GM19452 (cell line): ENCODE results near the gene GGT6.

Source experiments
- ATAC-seq: cut with Tn5 transposase; IDR thresholded peaks from one replicate; pipeline ENCODE4 v1.9.1; 2021; ENCODE audit not compliant: unreplicated experiment

Gene GGT6

DNA sequence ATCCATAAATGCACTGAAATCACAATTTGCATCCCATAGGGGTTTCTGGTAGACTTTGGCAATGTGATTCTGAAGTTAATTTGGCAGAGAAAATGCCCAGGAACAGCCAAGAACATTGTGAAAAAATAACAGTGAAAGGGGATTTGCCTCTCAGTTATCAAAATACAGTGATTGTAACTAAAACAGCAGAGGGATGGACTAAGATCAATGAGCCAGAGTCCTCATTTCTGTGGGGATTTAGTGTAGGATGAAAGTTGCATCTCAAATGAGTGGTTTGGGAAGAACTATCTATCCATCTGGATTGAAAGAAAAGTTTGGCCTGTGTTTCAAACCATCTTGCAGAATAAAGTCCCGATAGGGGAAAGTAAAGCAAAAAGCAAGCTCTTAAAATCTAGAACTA, 33.2 kb downstream of the GGT6 start:
- ATAC-seq: no peak

DNA sequence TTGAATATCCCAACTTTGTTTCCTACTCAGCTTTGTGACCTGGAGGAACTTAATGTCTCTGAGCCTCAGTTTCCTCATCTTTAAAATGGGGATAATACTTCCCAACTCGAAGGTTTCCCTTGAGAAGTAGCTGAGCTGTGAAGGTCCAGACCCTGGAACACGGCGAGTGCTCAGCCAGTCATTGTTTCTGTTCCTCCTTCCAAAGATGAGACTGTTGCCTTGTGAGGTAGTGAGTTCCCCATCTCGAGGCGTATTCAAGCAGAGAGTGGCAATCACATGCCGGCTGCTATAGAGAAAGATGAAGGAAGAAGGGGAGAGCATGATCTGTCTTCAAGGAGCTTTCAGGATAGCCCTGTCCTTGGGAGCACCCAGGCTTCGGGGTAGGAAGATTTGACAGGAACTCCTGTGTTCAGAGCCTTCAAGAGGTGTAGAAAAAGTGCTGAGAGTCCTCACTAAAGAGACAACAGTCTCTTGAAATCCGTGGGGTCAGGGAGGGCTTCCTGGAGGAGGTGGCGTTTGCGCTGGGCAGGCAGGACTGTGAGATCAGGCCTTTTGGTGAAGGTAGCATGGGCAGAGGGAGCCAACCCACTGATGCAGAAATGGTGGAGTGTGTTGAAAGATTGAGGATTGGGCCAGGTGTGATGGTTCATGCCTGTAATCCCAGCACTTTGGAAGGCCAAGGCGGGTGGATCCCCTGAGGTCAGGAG, 34.5 kb downstream of the GGT6 start:
- no peak for ATAC-seq

DNA sequence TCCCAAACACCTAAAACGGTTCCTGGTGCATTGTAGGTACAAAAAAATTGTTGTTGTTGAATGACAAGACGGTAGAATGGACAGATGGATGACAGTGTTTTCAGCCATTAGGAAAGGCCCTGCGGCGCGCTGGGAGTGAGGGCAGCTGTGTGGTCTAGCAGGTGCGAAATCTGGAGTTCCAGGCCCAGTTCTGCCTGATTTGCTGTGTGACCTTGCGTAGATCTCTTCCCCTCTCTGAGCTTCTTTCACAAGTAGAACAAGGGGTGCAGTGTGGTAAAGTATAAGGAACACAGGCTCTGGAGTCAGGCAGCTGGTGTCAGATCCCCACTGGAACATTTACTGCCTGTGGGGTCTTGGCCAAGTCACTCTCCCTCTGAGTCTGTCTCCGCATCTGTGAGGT, 36.4 kb downstream of the GGT6 start:
- ATAC-seq: no peak

DNA sequence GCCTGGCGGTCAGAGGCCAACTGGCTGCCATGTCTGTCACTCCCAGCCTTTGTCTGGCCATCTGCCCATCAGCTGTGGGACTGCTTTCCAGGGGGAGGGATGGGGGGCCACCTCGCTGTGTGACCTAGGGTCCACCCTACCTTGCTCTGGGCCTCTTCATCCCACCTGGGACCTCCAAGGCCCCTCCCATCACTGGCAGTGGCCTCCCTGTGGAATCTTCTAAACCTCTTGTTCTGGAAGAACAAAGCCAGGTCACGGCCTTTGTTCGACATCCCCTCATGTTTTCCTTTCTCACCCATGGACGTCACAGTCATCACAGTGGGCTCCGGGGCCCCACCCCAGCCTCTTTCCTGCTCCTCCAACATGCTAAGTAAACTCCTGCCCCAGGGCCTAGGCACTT, 37.7 kb downstream of the GGT6 start:
- no peak for ATAC-seq

DNA sequence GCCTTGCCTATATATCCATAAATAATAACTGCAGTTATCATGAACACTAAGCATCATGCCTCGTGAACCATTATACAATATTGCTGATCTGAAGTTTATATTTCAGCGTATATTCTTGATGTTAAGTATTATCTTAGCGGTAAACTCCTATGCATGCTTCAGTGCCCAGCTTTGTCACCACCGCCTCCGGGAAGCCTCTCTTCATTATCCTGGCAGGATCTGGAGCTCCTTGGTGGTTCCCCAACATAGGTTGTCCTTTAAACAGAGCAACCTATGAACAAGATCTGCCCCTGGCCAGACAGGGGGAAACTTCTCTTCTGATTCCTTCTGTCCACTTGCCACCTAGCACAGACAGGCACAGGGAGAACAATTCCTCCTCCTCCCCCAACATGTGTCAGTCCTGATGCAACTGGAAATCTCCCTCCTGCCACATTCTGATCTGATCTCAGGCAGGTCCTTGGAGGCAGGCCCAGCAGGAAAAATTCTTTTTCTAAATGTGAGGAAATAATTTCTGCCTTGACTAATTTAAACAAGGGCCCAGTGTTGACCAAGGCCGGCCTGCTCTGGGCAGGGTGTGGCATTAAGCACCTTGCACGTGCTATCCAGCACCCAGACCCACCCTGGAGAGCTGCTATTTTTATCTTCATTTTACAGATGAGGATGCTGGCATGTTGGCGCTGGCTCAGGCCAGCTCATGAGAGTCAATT, 39.3 kb downstream of the GGT6 start:
- ATAC-seq: no peak

DNA sequence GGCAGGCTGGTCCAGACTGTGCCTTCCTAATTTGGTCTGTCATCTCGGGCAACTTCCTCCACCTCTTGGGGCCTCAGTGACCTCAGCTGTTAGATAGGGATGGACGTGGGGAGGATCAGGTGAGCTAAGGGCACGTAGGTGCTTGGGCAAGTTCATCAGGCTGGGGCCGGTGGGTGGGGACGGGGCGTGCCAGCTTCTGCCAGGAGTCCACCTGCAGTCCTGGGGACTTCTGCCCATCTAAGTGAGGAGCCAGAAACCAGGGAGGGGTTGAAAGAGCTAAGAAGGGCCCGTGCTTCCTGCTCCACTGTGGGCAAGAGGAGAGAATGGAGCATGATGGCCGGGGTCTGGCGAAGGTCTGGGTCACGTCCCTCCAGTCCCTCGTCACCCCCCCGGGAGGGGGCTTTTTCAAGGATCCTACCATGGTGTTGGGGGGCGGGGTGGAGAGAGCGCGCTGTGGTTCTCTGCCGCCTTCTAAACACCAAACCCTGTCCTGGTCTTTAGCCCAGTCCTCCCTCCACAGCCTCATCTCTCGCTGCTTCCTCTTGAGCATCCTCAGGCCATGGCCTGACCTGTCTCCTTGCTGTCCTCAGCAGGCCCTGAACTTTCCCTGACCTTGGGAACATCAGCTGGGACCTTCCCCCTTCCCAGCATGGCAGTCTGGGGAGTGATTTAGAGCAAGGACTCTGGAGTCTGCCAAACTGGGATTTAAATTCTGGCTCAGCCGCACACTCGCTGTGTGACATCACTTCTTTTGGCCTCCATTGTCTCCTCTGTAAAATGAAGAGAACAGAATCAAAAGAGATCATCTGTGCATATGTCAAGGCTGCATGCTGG, 40.1 kb downstream of the GGT6 start:
- ATAC-seq: no peak

DNA sequence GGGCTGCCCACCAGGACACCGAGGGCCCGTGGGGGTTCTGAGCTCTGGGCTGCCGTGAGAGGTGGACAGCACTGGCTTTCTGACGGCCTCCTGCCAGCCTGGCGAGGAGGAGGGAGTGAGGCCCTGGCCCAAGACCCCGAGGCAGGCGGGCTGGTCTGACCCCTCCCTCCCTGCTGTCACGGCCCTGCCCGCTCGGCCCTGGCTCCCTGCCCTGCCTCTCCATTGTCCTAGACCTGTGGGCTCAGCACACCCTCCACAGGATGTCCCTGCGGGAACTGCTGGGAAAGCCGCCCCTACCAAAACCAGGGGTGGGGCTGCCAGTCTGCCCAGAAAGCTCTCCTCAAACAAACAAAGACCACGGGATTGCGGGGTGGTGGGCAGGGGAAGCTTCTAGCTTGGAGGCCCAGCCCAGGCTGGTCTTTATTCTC, 41.0 kb downstream of the GGT6 start:
- no peak for ATAC-seq

DNA sequence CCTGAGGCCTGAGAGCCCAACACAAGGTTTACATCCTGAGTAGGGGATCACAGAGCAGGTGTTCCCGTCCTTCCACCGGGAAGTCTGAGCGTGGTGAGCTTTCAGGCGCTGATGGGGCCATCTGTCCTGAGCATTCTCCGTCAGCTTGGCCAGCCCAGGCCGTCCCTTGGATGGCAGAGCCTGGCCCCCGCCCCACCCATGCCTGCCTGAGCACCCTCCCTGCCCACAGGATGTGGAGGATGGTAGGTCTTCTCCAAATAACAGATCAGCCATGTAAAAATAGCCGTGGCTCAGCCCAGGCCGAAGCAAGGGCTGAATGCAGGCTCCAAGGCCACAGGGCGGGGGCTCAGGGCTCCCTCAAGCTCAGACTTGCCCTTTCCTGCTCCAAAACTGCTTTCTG, 41.5 kb downstream of the GGT6 start:
- no peak for ATAC-seq

DNA sequence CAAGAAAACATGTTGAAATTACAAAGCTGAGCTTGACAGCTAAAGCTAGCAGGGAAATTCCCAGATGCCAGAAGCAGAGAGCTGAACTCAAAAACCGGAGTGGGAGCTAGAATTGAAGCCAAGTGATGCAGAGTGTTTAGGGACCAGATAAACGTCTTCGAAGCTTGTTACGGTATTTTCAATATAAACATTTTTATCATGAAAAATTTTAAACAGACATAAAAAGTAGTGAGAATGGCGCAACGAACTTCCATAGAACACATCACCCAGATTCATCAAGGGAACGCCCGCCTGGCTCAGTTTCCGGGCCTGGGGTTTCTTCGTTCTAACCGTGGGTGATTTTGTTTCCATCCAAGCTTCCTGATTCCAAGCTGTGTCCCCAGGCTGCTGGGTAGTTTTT, 43.6 kb downstream of the GGT6 start:
- ATAC-seq: no peak

DNA sequence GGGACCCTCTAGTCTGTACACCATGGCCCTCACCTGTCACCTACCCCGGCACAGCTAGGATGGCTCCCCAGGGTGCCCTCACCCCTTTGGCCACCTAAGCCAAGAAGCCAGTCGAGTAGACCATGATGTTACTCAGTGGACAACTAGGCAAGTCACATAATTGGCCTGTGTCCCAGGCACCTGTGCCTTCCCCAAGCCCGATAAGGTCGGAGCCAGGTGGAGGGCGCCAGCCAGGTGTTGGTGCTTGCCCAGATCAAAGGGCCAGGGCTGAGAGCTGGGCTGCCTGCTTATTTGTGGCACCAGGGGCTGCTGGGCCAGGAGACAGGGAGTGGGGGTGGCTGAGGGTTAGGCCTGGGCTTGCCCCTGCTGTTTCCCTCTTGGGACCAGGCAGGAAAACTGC, 44.9 kb downstream of the GGT6 start:
- ATAC-seq: no peak

DNA sequence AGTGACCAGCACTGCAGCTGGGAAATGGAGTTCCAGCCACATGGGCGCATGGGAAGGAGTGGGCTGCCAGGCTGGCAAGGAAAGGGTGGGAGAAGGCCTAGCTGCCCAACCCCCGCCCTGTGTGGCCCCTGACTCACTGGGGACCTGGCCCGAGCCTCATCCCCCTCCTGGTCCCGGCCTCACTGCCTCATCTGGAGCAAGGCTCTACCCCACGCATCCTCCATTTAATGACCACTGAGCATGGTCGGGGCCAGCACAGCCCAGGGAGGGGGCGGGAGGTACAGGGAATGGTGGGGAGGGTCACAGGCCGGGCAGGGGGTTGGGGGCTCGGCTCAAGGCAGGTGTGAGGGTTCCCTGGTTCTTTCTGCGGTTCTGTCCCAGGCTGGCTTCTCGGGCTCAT, 45.6 kb downstream of the GGT6 start:
- no peak for ATAC-seq

DNA sequence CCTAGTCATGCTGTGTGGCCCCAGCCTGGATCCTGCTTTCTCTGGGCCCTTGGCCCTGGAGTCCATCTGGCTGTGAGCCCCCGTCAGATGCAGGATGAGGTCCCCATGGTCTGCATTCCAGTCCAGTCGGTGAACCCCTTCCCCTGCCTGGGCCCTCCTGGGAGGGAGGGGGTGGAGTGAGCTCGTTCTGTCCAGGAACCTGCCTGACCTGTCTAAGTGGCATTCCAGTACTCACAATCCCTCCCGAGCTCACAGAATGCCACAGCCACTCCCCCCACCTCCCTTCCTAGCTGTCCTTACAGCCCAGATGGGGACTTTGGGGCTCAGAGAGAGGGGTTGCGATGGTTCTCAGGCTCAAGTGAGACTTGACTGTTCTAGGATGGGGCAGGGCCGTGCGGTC, 46.2 kb downstream of the GGT6 start:
- ATAC-seq: no peak

DNA sequence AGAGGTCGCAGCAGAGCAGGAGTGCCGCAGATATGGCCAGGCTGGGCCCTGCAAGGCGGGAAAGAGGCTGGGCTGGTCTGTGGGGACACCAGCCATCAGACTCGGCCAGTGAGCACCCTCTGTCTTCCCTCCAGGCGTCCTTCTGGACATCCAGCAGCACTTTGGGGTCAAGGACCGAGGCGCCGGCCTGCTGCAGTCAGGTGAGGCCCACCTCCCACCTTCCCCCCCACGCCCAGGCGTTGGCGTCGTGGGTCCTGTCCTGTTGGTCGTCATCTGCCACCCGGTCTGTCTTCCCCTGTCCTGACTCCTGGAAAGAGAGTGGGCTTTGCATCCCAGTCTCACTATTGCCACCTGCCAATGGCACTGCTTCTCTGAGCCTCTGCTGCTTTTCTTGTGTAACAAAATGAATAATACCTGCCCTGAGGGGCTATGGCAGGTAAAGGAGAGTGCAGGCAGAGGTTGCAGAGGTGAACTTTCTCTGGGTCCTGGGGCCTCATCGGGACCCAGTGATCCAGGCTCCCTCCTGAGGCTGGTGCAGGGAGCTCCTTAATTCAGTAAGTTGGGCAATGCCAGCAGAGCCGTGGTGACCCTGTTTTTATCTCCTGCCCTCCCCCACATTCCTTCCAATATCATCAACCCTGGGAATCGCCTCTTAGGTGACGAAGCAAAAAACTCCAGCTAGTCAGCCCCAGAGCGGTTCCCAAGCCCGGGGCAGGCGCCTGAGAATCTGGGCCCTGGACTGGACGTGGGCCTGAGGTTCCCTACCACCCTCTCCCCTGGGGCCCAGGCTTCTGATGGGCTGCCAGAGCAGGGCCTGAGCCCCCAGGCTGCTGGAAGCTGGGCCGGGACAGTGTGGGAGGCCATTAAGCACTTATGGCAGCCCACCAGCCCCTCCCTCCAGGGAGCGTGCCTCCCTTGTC, 47.0 kb downstream of the GGT6 start:
- no peak for ATAC-seq

DNA sequence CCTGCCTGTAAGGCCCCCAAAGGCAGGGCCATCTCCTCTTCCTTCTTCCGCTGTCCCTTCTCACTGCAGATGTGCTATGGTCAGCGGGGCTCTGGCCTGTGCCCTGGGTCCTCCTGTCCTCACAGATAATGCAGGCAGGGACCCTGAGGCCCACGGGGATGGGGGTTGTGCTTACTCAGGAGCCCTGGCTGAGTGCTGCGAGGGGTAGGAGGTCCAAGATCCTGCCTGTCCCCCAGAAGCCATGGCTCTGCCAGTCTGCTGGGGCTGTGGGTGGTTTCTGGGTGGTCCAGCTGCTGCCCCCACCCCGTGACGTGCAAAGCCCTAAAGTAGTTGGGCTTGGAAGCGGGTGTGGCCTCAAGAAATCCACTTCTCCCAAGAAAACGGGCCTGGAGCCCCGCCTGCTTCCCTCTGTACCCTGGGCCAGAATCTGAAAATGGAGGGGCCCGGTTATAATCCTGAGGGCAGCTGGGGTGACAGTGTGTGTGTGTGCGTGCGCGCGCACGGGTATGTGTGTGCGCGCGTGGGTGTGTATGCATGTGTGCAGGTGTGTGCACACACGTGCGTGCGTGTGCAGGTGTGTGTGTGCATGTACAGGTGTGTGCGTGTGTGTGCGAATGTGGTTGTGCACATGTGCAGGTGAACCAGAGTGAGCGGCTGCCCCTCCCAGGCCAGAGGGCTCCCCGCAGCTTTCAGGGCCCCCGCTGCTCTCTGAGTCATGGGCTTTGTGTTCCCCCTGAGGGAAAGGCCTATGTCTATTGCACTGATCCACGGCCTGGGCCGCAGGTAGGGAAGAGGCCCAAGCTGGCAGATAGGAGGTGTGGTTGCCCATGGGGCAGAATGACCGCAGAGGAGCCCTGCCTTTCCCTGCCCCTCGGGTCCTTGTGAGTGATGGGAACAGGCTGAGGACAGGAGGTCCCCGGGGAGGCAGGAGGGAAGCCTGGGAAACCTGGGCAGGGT, 47.9 kb downstream of the GGT6 start:
- no peak for ATAC-seq

DNA sequence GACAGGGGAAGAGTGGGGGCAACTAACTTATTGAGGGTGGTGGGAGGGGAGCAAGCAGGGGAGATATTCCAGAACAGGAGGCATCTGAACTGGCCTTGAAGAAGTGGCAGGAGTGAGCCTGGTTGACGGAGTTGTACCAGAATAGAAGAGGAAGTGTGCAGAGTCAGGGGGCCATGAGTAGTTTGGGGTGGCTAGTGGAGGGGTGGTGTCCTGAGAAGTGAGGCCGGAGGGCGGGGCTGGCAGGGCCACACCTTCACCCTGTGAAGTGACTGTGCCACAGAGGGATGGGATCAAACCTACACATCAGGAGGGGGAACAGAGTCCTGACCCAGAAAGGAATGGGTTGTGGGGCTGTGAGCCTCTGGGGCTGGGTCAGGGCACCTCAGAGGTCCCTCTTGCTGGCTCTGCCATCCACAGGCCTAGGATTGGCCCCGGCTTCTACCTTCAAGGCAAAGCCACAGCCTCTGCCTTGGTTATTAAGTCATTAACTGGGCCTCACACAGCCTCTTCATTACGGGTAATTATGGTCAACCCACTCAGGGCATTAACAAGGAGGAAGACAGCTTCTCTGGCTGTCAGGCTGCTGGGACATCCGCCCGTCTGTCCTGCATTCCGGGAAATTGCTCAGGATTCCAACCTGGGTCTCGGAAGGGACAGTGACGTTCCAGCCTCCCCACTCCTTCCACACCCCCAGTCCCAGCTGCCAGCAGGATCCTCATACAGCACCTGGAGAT, 49.0 kb downstream of the GGT6 start:
- ATAC-seq: no peak

DNA sequence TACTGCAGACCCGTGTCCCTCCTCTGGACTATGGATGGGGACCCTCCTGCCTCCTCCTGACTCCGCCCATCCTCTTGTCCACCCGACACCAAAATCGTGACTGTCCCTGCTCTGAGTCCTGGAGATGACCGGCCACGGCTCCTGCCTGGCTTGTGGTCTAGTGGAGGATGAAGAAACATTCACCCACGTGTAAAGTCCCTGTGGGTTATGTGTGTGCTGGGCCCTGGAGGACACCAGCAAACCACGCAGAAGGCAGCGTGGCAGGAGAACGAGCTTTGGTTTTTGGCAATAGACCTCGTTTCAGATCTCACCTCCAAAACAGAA, 49.8 kb downstream of the GGT6 start:
- ATAC-seq: no peak

DNA sequence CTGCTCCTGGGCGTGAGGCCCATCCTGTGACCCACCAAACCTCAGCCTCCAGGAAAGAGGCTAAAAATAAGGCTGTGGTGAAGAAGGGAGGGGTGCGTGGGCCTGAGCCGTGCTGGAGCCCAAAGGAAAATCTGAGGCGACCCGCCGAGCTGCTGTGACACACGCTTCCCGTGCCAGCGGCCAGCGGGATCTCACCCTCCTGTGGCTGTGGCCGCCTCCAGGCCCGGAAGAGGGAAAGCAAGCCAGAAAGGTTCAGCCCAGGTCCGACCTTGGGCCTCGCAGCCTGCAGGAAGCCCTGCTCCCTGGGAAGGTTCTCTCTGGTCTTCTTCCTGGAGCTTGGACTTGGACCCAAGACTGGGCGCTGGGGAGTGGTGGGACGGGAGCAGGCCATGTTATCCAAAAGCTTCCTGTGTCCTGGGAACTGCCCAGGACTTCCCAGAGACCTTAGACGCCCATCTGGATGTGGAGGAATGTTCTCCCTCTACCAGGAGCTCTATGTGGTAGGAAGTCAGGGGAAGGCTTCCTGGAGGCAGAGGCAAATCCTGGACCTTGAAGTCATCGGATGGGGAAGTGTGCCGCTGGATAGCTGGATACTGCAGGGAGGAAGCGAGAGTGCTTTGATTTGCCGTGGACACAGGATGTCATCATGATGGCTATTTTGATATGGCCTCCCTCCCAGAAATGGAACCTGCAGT, 50.3 kb downstream of the GGT6 start:
- ATAC-seq: no peak

DNA sequence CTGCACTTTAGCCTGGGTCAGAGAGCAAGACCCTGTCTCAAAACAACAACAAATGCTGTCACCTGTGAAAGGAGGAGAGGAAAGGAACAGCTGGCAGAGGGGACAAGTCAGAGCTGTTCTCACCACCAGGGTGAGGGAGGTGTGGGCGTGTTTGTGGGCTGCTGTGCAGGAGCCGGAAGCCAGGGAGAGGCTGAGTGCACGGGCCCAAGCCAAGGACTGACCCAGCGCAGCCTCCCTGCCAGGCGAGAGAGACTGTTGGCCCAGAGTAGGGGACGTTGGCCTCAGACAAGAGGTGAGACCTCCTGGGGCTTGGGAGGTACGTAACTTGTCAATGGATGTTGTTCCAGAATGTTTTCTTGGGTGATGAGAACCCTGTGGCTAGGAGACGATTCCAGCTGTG, 51.0 kb downstream of the GGT6 start:
- no peak for ATAC-seq

DNA sequence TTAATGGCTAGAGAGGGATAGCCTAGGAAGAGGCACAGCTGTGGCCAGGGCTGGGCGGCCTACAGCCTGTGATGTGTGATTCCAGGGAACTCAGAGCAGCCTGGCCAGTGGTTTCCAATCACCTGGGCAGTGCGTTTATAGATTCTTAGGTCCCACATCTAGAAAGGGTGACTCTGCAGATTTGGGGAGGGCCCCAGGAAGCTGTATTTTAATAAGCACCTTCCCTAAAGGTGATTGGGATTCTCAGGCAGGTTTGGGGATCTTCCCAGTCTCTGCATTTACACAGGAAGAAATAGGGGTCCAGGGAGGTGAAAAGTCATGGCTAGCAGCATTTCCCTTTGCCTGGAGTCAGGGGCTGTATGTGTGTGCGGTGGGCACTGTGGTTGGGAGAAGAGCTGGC, 52.2 kb downstream of the GGT6 start:
- ATAC-seq: no peak
